Activated CD8-positive, alpha-beta memory T cell treated with anti-CD3 and anti-CD28 coated beads, Interleukin-2, amount 50 U/mL, for 48 hours (primary cell): ENCODE results near the gene FUNDC2.
"Not testable (repeated sequence)": the region's sequence is repeated elsewhere in the genome, so short reads cannot be mapped to it uniquely, and the experiment has no call there.

Experiments
- DNase-seq: peaks from one replicate; pipeline ENCODE4 v3.0.0-alpha.2; 2020

The FUNDC2 gene, protein sequence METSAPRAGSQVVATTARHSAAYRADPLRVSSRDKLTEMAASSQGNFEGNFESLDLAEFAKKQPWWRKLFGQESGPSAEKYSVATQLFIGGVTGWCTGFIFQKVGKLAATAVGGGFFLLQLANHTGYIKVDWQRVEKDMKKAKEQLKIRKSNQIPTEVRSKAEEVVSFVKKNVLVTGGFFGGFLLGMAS

DNA sequence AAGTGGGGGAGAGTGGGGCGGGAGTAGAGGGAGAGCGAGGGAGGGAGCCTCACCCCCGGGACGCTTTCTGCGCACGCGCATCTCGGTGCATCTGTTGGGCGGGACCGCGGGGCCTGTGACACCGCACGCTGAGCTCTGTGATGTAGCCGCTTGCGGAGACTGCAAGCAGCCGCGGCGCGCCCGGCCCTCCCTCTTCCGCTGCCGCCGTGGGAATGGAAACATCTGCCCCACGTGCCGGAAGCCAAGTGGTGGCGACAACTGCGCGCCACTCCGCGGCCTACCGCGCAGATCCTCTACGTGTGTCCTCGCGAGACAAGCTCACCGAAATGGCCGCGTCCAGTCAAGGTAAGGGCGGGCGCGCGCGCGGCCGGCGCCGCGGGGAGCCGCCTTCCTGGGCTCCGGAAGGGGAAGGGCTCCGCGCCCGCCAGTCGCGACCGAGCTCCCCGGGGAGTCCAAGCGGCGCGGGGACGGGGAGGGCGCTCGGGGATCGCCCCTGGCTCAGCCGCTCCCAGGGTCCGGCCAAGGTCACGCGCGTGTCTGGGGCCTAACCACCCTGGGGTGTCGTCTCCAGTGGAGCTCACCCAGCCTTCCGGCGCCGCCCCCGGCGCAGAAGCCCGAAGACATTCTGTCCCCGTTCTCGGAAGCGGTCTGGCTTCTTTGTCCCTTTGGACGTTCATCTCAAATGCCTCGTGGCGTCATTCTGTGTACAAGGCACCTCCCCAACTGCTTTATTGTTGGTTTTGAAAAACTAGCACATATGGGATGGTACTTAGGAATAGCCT is at the start of gene FUNDC2:
Gene FUNDC2, plus strand, starts transcription at position 118 of the 782 bp plus-strand sequence. Its CDS starts 95 bp downstream, at position 213.
- DNase-seq, result peak; percentile 91

DNA sequence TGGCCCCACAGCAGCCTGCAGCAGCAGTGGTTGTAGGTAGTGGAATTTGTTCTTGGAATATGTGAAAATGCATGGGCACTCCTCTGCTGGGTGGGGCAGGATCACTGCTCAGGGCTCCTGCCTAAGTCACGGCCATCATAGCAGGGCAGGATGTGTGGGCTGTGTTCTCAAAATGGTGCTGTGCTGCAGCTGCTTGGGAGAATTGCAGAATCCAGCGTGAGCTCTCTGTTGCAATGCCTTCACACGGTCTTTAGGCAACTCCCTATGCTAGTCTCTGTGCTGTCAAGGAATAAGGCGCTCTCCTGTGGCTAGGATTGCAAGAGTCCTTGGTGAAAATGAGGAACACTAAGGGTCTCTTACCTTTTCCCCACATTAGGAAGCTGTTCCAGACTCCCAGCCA is 47.0 kb upstream of the FUNDC2 start:
- DNase-seq, result no peak

DNA sequence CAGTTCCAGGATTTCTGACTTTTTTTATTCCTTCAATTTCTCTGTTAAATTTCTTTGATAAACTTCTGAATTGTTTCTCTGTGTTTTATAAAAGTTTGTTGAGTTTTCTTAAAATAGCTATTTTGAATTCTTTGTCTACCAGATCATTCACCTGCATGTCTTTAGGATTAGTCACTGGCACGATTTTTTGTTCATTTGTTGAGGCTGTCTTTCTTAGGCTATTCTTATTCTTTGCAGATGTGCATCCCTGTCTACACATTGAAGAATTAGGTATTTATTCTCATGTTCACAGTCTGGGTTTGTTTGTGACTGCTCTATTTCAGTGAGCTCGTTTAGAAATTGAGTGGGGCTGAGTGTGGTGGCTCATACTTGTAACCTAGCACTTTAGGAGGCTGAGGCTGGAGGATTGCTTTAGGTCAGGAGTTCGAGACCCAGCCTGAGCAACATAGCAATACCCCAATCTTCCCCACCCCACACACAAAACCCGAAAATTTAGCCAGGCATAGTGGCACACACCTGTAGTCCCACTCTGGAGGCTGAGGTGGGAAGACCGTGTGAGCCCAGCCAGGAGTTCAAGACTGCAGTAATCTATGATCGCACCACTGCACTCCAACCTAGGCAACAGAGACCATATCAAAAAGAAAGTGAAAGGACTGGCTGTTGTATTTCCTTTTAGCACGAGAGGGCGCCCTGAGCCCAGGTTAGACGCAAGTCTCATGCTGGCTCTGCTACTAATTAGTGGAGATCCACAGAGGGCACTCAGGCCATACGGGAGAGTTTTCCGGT is 46.1 kb upstream of the FUNDC2 start:
- peak; percentile 78 for DNase-seq

DNA sequence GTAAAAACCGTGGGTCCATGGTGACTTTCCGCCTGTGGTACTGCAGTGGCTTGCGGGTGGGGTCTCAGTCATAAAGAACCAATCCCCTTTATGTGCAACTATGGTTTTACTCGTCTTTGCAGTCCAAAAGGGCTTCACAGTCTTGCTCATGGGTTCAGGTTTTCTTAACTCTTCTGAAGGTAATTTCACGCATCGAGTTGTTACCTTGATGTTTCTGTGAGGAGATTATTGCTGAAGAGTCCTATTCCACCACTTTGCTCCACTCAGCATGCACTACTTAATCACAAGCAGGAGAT is 45.6 kb upstream of the FUNDC2 start:
- no peak for DNase-seq

DNA sequence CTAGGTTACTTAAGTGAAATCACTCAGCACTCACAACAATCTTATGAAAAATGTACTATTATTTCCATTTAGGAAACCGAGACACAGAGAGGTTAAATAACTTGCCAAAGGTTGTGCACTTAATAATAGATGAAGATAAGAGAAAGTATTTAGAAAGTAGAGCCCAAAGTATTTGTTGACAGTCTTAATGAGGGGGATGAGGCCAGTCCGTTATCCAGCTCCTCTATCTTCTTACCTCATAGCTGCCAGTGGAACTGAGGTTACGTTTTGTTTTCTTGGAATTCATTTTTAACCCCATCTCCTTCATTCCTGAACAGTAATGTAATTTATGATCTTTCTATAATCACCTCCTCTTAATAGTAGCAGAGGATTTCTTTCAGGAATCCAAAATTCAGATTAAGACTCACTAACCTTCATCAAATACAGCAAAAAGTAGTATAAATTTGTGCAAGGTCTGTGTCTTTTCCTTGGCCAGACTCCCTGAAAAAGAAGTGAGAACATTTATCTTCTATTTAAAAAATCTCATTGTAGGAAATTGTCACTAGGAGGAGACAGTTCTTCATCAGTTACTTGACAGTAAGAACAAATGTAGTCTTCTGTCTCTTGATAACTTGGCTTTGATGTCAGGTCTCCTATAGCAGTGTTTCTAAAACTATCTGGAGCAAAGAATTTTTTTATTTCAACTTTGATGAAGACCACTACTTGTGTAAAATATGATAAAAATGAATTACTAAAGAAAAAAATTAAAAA is 39.6 kb upstream of the FUNDC2 start:
- no peak for DNase-seq

DNA sequence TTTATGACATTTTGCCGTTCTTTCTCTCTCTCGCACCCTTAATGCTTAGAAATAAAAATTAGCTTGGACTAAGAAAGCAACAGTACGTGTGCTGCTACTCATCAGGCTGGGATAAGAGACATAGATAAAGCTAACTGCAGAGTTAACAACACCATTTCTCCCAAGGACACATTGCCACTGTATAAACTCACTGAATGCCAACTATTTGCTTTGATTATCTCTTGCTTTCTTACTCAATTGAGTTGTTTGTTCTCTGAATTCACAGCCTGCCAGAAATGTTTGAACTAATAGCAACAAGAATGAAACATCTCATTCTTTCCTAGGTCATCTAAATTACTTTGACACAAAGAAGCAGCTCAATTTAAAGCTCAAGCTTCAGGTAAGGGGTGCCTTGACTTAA is 38.7 kb upstream of the FUNDC2 start:
- DNase-seq, result no peak

DNA sequence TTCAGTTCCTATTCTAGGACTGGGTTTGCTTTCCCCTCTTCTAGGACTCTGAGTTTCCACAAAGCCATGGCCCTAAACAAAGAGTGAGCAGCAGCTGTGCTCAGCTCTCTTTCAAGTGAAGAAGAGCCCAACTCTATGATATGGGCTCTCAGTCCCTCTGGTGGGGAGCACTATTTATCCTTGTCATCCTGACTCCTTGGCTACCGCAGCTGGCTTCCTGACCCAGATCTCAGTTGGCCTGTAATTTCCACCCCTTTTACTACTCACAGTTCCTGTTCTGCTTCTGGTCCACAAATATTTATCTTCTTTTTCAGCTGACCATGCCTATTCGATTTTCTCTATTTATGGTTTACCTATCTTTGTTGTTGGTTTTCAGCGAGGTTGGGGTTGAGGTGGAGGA is 37.9 kb upstream of the FUNDC2 start:
- DNase-seq, result no peak

DNA sequence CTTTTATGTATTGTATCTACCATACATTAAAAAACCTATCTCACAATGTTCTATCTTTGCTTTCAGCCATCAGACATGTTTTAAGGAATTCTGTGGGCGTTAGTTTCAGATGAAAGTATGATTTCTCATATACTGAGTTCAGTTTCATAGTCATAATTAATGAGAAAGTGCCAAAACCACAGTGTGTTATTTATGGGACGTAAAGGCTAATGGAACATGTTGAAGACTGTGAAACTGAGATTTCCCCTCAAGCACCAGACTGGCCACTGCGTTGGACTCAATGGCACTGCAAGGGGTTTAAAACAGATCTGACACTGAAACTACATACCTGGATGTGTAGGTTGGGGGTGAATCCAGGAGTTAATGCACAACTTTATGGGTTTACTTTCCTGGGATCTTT is 36.1 kb upstream of the FUNDC2 start:
- DNase-seq, result no peak

DNA sequence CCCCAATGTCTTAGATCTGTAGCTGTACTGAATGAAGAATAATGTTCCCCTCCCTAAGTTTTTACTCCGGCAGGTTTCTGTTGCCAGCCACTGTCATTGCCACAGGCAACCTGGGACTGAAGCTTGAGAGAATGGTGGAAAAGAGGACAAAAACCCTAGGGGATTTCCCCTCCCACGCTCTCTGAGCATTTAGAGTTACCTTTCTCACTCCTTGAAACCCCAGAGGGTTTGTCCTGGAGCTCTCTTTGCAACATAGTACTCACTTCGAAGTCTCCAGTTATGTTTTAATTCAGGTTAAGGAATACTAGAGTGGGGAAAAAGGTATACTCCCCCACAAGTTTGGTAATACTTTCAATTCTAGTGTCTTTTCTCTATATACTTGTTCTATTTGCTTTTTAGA is 35.6 kb upstream of the FUNDC2 start:
- DNase-seq, result no peak

DNA sequence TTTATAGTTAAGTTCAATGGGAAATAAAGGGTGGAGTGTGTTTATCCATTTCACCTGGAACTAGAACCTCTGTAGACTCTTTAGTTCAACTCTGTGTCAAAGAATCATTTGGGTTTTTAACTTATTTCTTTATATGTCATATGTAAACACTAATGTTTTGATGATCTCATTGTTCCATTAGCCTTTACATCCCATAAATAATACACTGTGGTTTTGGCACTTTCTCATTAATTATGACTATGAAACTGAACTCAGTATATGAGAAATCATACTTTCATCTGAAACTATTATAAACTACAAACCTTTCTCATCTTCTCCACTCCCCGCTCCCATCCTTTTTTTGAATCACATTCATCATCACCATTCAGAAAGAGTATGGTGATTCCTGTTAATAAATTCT is 35.2 kb upstream of the FUNDC2 start:
- DNase-seq, result no peak

DNA sequence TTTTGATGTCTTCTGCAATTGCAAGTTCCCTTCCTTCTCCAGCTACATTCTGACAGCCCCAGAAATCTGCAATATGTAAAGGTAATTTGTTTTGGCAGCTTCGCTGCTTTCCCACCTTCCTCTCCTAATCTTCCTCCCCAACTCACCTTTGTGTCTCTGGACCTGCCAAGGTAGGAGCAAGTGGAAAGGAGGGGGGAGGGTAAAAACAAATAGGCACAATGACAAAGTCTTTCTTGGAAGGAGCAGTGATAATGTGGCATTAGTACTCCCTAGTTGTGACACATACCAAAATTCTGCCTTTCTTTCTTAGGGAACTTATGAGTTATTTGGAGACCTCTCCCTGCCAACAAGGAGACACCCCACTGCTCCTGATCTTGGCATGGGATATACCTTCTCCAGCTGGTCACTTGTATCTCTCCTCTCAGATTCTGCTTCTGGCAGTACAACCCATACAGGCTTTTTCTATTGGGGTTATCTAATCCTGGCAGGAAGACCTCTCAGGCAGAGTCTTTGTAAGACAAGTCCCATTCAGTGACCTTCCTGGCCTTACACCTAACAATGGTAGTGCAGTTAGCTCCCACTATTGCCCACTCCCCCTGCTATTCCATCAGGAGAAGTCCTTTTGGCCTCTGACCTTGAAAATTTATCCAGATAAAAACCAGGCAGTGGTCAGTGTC is 28.3 kb upstream of the FUNDC2 start:
- DNase-seq, result no peak

DNA sequence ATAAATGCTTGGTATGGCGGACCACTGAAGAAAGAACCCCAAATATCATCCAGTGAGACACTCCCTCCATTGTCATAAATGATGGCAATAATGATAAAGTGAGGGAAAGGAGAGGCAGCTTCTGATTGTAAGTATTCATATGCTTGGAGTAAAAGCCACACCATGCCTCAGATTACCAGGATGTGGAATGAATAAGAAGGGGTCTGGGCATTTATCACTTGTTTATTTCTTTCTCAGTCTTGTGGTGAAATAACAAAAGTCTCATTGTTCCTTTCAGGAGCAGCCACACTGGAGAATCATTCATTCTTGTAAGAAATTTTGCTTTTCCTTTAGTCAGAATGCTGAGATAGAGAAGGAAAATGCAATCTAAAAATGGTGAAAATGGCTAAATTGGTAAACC is 25.8 kb upstream of the FUNDC2 start:
- DNase-seq, result no peak

DNA sequence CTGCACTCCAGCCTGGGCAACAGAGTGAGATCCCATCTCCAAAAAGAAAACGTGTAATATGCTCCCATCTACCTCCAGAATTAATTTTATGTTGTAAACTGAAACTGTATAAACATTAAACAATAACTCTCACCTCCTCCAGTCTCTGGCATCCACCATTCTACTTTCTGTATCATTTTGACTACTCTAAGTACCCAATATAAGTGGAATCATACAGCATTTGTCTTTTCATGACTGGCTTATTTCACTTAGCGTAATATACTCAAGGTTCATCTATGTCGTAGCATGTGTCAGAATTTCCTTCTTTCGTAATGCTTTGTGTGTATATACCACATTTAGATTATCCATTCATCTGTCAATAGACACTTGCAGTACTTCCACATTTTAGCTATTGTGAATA is 24.8 kb upstream of the FUNDC2 start:
- no peak for DNase-seq

DNA sequence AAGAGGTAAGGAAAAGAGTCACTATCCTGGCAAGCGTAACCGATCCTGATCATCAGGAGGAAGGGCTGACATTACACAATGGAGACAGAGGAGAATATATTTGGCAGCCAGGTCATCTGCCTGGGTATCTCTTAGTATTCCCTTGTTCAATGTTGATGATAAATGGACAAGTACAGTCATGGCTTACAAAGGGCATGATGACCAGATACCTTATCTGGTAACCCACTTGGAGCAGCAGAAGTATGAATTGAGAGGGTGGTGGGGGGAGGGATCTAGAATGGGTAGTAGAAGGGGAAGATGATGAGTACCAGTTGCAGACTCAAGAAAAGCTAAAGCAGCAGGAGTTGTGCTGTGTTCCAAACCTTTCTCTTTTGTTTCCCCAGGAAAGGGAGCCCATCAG is 21.5 kb upstream of the FUNDC2 start:
- DNase-seq, result no peak

DNA sequence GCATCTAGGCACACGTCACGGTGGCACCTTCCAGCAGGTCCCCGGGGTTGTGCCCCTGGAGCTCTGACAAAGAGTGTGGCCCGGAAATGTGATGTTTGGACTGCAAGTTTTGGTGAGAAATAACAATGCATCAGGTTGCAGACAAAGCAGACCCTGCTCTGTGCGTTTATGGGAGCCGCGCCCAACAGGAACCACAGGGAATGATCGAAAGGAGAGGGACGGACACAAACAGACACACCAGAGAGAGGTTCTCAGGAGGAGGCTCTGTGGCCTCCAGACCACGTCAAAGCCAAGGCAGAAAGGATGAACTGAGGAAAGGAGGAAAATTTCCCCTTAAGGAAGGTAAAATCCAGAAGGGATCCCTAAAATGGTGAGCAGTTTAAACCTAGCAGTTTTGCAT is 20.3 kb upstream of the FUNDC2 start:
- DNase-seq, result not testable (repeated sequence)

DNA sequence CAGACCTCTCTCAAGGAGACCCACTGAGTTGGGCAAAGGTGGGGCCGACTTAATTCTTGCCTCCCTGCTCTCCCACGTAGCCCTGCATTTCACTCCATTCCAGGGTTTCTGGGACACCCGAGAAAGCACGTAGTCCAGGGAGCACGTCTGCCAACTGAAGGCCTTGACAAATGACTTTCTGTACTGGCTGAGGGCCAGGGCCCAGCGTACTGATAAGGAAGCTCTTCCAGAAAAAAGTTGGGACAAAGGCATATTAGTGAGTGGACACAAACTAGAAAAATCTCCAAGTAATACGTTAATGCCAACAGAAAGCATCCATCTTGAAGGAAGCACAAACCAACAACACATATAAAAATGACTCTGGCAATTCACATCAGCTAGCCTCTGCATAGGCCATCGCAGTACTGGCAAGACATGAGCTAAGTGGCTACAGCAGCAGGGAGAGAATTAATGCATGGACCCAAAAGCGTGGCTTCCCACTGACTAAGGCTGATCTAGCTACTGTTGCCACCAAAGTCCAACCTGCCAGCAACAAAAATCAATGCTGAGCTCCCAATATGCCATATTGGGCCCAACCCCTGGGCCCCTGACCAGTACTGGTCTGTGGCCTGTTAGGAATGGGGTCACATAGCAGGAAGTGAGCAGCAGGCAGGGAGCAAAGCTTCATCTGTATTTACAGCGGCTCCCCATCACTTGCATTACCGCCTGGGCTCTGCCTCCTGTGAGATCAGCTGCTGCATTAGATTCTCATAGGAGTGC is 19.6 kb upstream of the FUNDC2 start:
- DNase-seq, result not testable (repeated sequence)

DNA sequence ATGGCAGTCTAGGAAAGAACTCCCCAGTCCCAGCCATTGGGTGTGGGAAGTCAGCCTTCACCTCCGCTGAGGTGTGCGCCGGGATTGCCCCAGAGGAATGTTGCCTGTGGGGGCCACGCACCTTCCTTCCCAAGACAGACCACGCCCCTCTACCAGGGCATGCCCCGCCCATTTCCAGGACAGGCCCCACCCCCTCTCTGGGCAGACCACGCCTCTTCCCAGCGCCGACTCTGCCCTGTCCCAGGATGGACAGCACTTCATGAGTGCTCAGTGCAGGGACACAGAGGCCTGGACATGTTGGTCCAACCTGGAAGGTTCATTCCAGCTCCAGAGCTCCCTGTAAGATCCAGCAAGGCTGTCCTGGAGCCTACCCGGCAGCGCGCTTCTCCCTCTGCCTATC is 18.1 kb upstream of the FUNDC2 start:
- not testable (repeated sequence) for DNase-seq

DNA sequence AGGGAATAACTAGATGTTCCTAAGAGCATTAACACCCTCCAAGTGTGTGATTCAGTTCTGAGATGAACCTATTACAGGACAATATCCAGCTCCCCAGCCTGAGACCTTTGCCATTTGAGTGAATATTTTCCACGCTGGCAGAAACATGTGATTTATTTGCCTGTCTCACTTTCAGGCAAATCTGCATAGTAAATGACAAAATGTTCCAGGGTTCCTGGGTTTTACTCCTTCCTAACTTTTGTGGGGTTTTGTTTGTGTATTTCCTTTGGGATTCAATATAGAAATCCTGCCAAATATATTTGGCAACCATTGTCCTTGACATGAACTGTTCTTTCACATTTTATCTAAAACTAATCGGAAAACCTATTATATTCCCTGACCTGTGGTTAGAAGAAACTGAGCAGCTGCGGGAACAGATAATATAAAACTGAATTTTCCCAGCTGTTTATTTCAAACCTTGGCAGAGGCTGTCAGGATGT is 16.6 kb upstream of the FUNDC2 start:
- DNase-seq, result no peak

DNA sequence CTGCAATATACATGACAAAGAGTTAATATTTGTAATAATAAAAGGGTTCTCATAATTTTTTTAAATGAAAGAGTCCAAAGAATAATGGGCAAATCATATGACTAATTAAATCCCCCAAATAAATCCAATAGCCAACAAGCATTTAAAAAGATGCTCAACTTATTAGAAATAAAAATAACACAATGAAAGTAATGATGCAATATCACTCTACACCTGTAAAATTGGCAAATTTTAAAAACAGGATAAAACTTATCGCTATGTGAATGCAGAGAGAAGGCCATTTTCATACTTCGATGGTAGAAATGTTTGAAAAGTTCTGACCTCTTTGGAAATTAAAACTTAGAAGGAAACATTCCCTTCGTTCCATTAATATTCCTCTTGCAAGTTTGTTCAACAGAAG is 6.1 kb upstream of the FUNDC2 start:
- no peak for DNase-seq

DNA sequence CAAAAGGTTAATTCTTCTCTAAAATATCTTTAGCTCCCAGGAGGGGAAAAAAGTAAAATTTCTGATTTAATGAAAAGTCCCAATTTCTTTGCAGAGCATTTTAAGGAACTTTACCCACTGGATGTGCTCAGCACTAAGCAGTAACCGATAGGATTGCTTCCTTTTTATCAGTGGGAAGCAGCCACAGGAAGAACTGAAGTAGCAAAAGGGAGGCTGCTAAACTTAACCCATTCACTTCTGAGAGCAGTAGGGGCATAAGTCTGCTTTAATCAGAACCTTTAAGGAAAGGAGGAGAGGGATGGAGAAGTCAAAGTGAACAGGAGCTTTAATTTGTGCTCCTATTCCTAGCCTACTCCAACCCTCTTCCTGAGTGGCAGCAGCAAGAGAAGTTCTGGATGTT is 4.1 kb upstream of the FUNDC2 start, which contains the start of gene F8:
Gene F8, minus strand, starts transcription at position 139 of the 400 bp plus-strand sequence. CDS start 171 bp downstream, outside the sequence.
- no peak for DNase-seq

DNA sequence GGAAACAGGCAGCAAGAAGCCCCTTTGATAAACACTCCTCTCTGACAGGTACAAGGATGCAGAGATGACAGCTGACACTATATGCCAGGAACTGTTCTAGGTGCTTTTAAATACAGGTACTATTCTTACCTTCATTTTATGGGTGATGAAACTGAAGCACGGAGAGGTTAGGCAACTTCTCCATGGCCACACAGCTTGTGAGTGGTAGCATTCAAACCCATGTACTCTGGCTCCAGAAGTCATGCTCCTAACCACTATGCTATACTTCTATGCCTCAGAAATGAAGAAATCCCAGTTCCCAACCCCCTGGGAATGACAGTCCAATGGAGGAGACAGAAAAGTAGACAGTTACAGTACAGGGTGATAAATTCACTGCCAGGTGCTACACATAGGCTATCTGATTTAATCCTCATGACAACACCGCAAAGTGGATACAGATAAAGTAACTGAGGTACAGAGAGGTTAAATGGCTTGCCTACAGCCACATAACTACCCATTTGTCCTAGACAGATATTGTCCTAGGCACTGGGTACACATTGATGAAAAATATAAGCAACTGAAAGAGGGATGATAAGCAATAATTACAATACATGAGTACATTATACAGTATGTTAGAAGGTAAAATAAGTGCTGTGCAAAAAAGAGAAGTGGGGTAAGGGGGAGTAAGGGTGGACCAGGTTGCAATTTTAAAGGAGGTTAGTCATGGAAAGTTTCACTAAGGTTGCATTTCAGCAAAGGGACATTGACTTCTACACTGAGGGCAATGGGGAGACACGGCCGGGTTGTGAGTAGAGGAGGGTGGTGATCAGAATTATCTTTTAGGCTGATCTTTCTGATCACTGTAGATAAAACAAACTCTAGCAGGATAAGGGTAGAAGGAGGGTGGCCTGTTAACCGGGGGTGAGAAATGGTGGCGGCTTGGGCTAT is 2.5 kb upstream of the FUNDC2 start:
- no peak for DNase-seq
